Stimulated activated naive B cell treated with anti-CD40 and anti-IgM and Interleukin-4, amounts not matched to agents 10 μg/mL and 1 μg/mL and 100 μg/mL, for 72 hours (primary cell): Measurements from ENCODE around the gene HVCN1.
"Not testable (repeated sequence)": the region's sequence is repeated elsewhere in the genome, so short reads cannot be mapped to it uniquely, and the experiment has no call there.

Experiments
- ATAC-seq, 2 donors: fragments of 150-1000 bp; cut with Tn5 transposase; replicated peaks; 2 replicates each; pipeline ENCODE4 v1.10.0; 2021; ENCODE audit warnings: moderate library complexity in 1 of 2
- DNase-seq: peaks from one replicate; pipeline ENCODE4 v3.0.0; 2021
- H3K27ac Mint-ChIP-seq: one replicate; pipeline ENCODE4 v1.8.0; 2022; ENCODE audit warnings: mild to moderate bottlenecking, mixed read lengths
- H3K27me3 Mint-ChIP-seq, 2 donors: one replicate each; pipeline ENCODE4 v1.8.0; 2022; ENCODE audit warnings: mixed read lengths in 2 of 2
- H3K36me3 Mint-ChIP-seq, 2 donors: one replicate each; pipeline ENCODE4 v1.8.0; 2022; ENCODE audit warnings: mixed read lengths in 2 of 2, mild to moderate bottlenecking in 1 of 2
- H3K4me1 Mint-ChIP-seq, 2 donors: one replicate each; pipeline ENCODE4 v1.8.0; 2022; ENCODE audit warnings: mixed read lengths in 2 of 2, mild to moderate bottlenecking in 1 of 2
- H3K4me3 Mint-ChIP-seq, 2 donors: one replicate each; pipeline ENCODE4 v1.8.0; 2022; ENCODE audit warnings: mild to moderate bottlenecking in 2 of 2, mixed read lengths in 2 of 2, moderate library complexity in 1 of 2
- H3K9me3 Mint-ChIP-seq, 2 donors: one replicate each; pipeline ENCODE4 v1.8.0; 2022; ENCODE audit warnings: mixed read lengths in 2 of 2, mild to moderate bottlenecking in 1 of 2

The HVCN1 gene

GRCh38 chr12:110668480-110669192, 20.3 kb downstream of the HVCN1 start:
- Mint-ChIP-seq H3K27me3 (no peaks in the 10 kb centered on the region), H3K4me3 (peak overlapping the region; percentile 78 to 83), H3K4me1 (peaks cover 65 to 100% of the 10 kb centered on the region in 2 donors), H3K27ac (peak overlapping the region; percentile 98), H3K36me3 (peaks cover 77 to 92% of the 10 kb centered on the region in 2 donors), H3K9me3 (peaks cover 4 to 7% of the 10 kb centered on the region in 2 donors)
- no peak for ATAC-seq
- DNase-seq = no peak

GRCh38 chr12:110667671-110668070, 21.2 kb downstream of the HVCN1 start:
- Mint-ChIP-seq H3K36me3 (peaks cover 73 to 92% of the 10 kb centered on the region in 2 donors), H3K4me3 (peak overlapping the region; percentile 78 to 83), H3K27me3 (no peaks in the 10 kb centered on the region), H3K4me1 (peaks cover 64 to 96% of the 10 kb centered on the region in 2 donors), H3K27ac (peak overlapping the region; percentile 98), H3K9me3 (peaks cover 4% of the 10 kb centered on the region in 2 donors)
- ATAC-seq (peak in 1 of 2 donors; percentile 4), DNase-seq (no peak)

GRCh38 chr12:110666892-110667291, 22.0 kb downstream of the HVCN1 start:
- Mint-ChIP-seq H3K36me3 (peaks cover 73 to 91% of the 10 kb centered on the region in 2 donors), H3K4me1 (peaks cover 65 to 96% of the 10 kb centered on the region in 2 donors), H3K4me3 (peak overlapping the region; percentile 78 to 83), H3K27ac (peak overlapping the region; percentile 98), H3K27me3 (no peaks in the 10 kb centered on the region), H3K9me3 (peaks cover 4% of the 10 kb centered on the region in 2 donors)
- no peak for DNase-seq
- ATAC-seq = no peak

- peaks cover 2 to 4% of the 10 kb centered on the region in 2 donors for H3K9me3 Mint-ChIP-seq
- peak overlapping the region; percentile 98 for H3K27ac Mint-ChIP-seq
- no peaks in the 10 kb centered on the region for H3K27me3 Mint-ChIP-seq
- peaks cover 77 to 90% of the 10 kb centered on the region in 2 donors for H3K36me3 Mint-ChIP-seq
- DNase-seq (peak; percentile 91), ATAC-seq (peak; percentile 90)
- peaks cover 52 to 96% of the 10 kb centered on the region in 2 donors for H3K4me1 Mint-ChIP-seq
- H3K4me3 Mint-ChIP-seq = peak overlapping the region; percentile 86 to 88
These were observed 27.5 kb downstream of the HVCN1 start for GRCh38 chr12:110661337-110661972.

- Mint-ChIP-seq H3K36me3 (peaks cover 78 to 90% of the 10 kb centered on the region in 2 donors), H3K27ac (peak overlapping the region; percentile 98), H3K27me3 (no peaks in the 10 kb centered on the region), H3K4me1 (peaks cover 57 to 95% of the 10 kb centered on the region in 2 donors), H3K4me3 (peak overlapping the region; percentile 63 to 86), H3K9me3 (peaks cover 0 to 7% of the 10 kb centered on the region in 2 donors)
- no peak for DNase-seq
- ATAC-seq = no peak
These were observed 30.0 kb downstream of the HVCN1 start for GRCh38 chr12:110658878-110659277.

GRCh38 chr12:110658242-110658641, 30.7 kb downstream of the HVCN1 start:
- Mint-ChIP-seq H3K27me3 (no peaks in the 10 kb centered on the region), H3K36me3 (peaks cover 82 to 90% of the 10 kb centered on the region in 2 donors), H3K27ac (peak overlapping the region; percentile 98), H3K9me3 (peaks cover 0 to 7% of the 10 kb centered on the region in 2 donors), H3K4me1 (peaks cover 57 to 98% of the 10 kb centered on the region in 2 donors), H3K4me3 (peak overlapping the region; percentile 63 to 86)
- DNase-seq = no peak
- ATAC-seq = no peak

- peaks cover 0 to 7% of the 10 kb centered on the region in 2 donors for H3K9me3 Mint-ChIP-seq
These were observed 31.2 kb downstream of the HVCN1 start for GRCh38 chr12:110657747-110658146.

GRCh38 chr12:110656071-110656655, 32.8 kb downstream of the HVCN1 start:
- H3K36me3 Mint-ChIP-seq = peaks cover 85 to 93% of the 10 kb centered on the region in 2 donors
- DNase-seq = no peak

More at GRCh38 chr12:110657747-110658146, 31.2 kb downstream of the HVCN1 start:
- no peak for ATAC-seq
- no peak for DNase-seq
- H3K36me3 Mint-ChIP-seq = peaks cover 83 to 91% of the 10 kb centered on the region in 2 donors
- no peaks in the 10 kb centered on the region for H3K27me3 Mint-ChIP-seq
- H3K27ac Mint-ChIP-seq = peak overlapping the region; percentile 98
- H3K4me3 Mint-ChIP-seq = peak overlapping the region; percentile 32 to 86
- peaks cover 56 to 99% of the 10 kb centered on the region in 2 donors for H3K4me1 Mint-ChIP-seq

DNA sequence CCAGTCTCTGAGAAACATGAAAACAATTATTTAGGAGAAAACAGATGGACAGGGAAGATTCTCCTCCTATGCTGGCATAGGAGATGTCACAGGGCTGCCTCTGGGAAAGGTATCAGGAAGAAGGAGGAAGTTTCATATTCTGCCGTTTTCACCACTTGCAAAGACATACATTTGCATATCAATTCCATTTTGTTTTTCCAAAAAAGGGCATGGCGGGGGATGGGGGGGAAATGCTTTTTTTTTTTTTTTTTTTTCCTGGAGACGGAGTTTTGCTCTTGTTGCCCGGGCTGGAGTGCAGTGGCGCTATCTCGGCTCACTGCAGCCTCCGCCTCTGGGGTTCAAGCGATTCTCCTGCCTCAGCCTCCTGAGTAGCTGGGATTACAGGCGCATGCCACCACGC, 34.7 kb downstream of the HVCN1 start:
- ATAC-seq, H3K4me3 Mint-ChIP-seq, DNase-seq, H3K9me3 Mint-ChIP-seq, H3K27me3 Mint-ChIP-seq: not testable (repeated sequence)
- Mint-ChIP-seq H3K36me3 (peaks cover 90 to 95% of the 10 kb centered on the region in 2 donors), H3K27ac (peak overlapping the region; percentile 83), H3K4me1 (peaks cover 65 to 97% of the 10 kb centered on the region in 2 donors)

More at GRCh38 chr12:110656071-110656655, 32.8 kb downstream of the HVCN1 start:
- H3K4me1 Mint-ChIP-seq = peaks cover 56 to 97% of the 10 kb centered on the region in 2 donors
- H3K27ac Mint-ChIP-seq = peak overlapping the region; percentile 98
- H3K27me3 Mint-ChIP-seq = no peaks in the 10 kb centered on the region
- peaks cover 0 to 5% of the 10 kb centered on the region in 2 donors for H3K9me3 Mint-ChIP-seq
- peak overlapping the region in 1 of 2 donors; percentile 4 for H3K4me3 Mint-ChIP-seq
- no peak for ATAC-seq

GRCh38 chr12:110649341-110649847, 39.5 kb downstream of the HVCN1 start:
- H3K4me1 Mint-ChIP-seq = peaks cover 68 to 96% of the 10 kb centered on the region in 2 donors
- no peaks in the 10 kb centered on the region for H3K9me3 Mint-ChIP-seq
- peak; percentile 55 to 58 for ATAC-seq
- no peaks in the 10 kb centered on the region for H3K27me3 Mint-ChIP-seq
- H3K36me3 Mint-ChIP-seq = peaks cover 85 to 93% of the 10 kb centered on the region in 2 donors
- no peak for DNase-seq
- peak overlapping the region in 1 of 2 donors; percentile 61 for H3K4me3 Mint-ChIP-seq
- peak overlapping the region; percentile 97 for H3K27ac Mint-ChIP-seq

DNA sequence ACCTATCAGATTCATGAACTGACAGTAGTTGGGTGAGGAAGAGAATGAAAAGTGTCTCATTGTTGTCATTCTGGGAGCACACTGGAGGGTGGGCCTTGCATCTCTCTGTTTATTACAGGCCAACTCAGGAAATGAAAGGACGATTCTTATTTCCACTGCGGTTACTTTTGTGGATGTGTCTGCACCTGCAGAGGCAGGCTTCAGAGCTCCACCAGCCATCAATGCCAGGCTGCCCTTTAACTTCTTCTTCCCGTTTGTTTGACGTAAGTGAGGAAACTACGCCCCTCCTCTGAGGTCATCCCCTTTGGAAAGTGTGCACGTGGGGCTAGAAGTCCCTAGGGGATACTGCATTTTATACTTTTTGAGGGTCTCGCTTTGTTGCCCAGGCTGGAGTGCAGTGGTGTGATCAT, 41.3 kb downstream of the HVCN1 start:
- ATAC-seq (peak; percentile 84 to 86), DNase-seq (peak; percentile 82)
- Mint-ChIP-seq H3K9me3 (no peaks in the 10 kb centered on the region), H3K4me1 (peaks cover 70 to 97% of the 10 kb centered on the region in 2 donors), H3K36me3 (peaks cover 79 to 88% of the 10 kb centered on the region in 2 donors), H3K27ac (peak overlapping the region; percentile 97), H3K27me3 (no peaks in the 10 kb centered on the region), H3K4me3 (peak overlapping the region; percentile 40 to 61)

- peaks cover 73 to 98% of the 10 kb centered on the region in 2 donors for H3K4me1 Mint-ChIP-seq
- peak overlapping the region; percentile 92 for H3K27ac Mint-ChIP-seq
- no peak for DNase-seq
- H3K9me3 Mint-ChIP-seq = peaks cover 0 to 3% of the 10 kb centered on the region in 2 donors
- H3K36me3 Mint-ChIP-seq = peaks cover 39 to 59% of the 10 kb centered on the region in 2 donors
- peak; percentile 23 to 31 for ATAC-seq
- H3K27me3 Mint-ChIP-seq = no peaks in the 10 kb centered on the region
- H3K4me3 Mint-ChIP-seq = peak overlapping the region; percentile 59 to 69
These were observed 47.4 kb downstream of the HVCN1 start for GRCh38 chr12:110641521-110641920.

- Mint-ChIP-seq H3K9me3 (peaks cover 0 to 3% of the 10 kb centered on the region in 2 donors), H3K4me3 (peak overlapping the region; percentile 64 to 69), H3K27me3 (no peaks in the 10 kb centered on the region), H3K27ac (peak overlapping the region; percentile 92), H3K36me3 (peaks cover 32 to 58% of the 10 kb centered on the region in 2 donors), H3K4me1 (peaks cover 74 to 100% of the 10 kb centered on the region in 2 donors)
- ATAC-seq = peak; percentile 13 to 26
- no peak for DNase-seq
These were observed 48.5 kb downstream of the HVCN1 start for GRCh38 chr12:110640275-110641025.
